ENCODE data around the gene SCFD2.

GRCh38 chr4:52991472-52991871 lies 374.4 kb downstream of the SCFD2 start:
- no peak for TF ChIP-seq REST (IDR thresholded peaks at IDR 0.05; ENCODE audit: borderline replicate concordance)
- TF ChIP-seq CTCF (IDR thresholded peaks at IDR 0.05; ENCODE audit: poor library complexity, severe bottlenecking) = no peak
- TF ChIP-seq TAF1 (IDR thresholded peaks at IDR 0.05; ENCODE audit: low read depth) = no peak
